ENCODE results near the gene PNCK. TPM values are rescaled to one million over a fixed set of nuclear protein-coding genes. Genes with fewer than 3 reads are reported as not detected.
"Not testable (repeated sequence)": the region's sequence is repeated elsewhere in the genome, so short reads cannot be mapped to it uniquely, and the experiment has no call there.

PNCK gene
- total RNA-seq, 3 donors from 2014 or later = 0.48 to 1.3 (median 0.73) TPM

GRCh38 chrX:153692003-153692402 lies 18.4 kb upstream of the PNCK start:
- Histone ChIP-seq H3K9me3 (no peaks in the 10 kb centered on the region), H3K36me3 (no peaks in the 10 kb centered on the region), H3K27ac (no peak overlapping the region), H3K27me3 (peaks cover 0 to 16% of the 10 kb centered on the region in 2 donors), H3K4me1 (no peaks in the 10 kb centered on the region), H3K4me3 (no peak overlapping the region)
- TF ChIP-seq CTCF (IDR thresholded peaks at IDR 0.05) (no peak), POLR2A (IDR thresholded peaks at IDR 0.05) (no peak), POLR2AphosphoS5 (IDR thresholded peaks at IDR 0.05) (no peak)
- DNase-seq (ENCODE audit: low spot score in 2 of 2) = no peak
- intact Hi-C loops (cut with DNase I; ENCODE audit: low total_unique reads) = no loop called here

- H3K4me3 ChIP-seq; H3K36me3 ChIP-seq; H3K27ac ChIP-seq; H3K9me3 ChIP-seq; H3K4me1 ChIP-seq; intact Hi-C loops (cut with DNase I; ENCODE audit: low total_unique reads); DNase-seq (ENCODE audit: low spot score in 2 of 2): not testable (repeated sequence)
- H3K27me3 ChIP-seq = peaks cover 0 to 18% of the 10 kb centered on the region in 2 donors
These were observed 17.6 kb upstream of the PNCK start for GRCh38 chrX:153691032-153691827.

GRCh38 chrX:153690466-153690865 lies 16.9 kb upstream of the PNCK start:
- Histone ChIP-seq H3K4me1 (no peaks in the 10 kb centered on the region), H3K27ac (no peak overlapping the region), H3K36me3 (no peaks in the 10 kb centered on the region), H3K4me3 (no peak overlapping the region), H3K27me3 (peaks cover 0 to 26% of the 10 kb centered on the region in 2 donors), H3K9me3 (no peaks in the 10 kb centered on the region)
- DNase-seq (ENCODE audit: low spot score in 2 of 2) = no peak
- TF ChIP-seq POLR2AphosphoS5 (IDR thresholded peaks at IDR 0.05) = no peak
- no peak for TF ChIP-seq CTCF (IDR thresholded peaks at IDR 0.05)
- no peak for TF ChIP-seq POLR2A (IDR thresholded peaks at IDR 0.05)
- intact Hi-C loops (cut with DNase I; ENCODE audit: low total_unique reads) = no loop called here

- intact Hi-C loops (cut with DNase I; ENCODE audit: low total_unique reads) = no loop called here
- Histone ChIP-seq H3K4me1 (no peaks in the 10 kb centered on the region), H3K27me3 (peaks cover under 1 to 32% of the 10 kb centered on the region in 2 donors), H3K9me3 (no peaks in the 10 kb centered on the region), H3K27ac (peak overlapping the region in 1 of 2 donors; percentile 58), H3K4me3 (peak overlapping the region in 2 of 3 donors; percentile 52 to 69), H3K36me3 (no peaks in the 10 kb centered on the region)
- TF ChIP-seq POLR2A (IDR thresholded peaks at IDR 0.05) (no peak), CTCF (IDR thresholded peaks at IDR 0.05) (no peak), POLR2AphosphoS5 (IDR thresholded peaks at IDR 0.05) (no peak)
- DNase-seq (ENCODE audit: low spot score in 2 of 2) = no peak
These were observed 16.2 kb upstream of the PNCK start for GRCh38 chrX:153689654-153690465.

- no peaks in the 10 kb centered on the region for H3K36me3 ChIP-seq
- no peaks in the 10 kb centered on the region for H3K9me3 ChIP-seq
- intact Hi-C loops (cut with DNase I; ENCODE audit: low total_unique reads) = no loop called here
- peak overlapping the region; percentile 13 to 58 for H3K27ac ChIP-seq
- no peaks in the 10 kb centered on the region for H3K4me1 ChIP-seq
- peaks cover 4 to 36% of the 10 kb centered on the region in 2 donors for H3K27me3 ChIP-seq
- peak; percentile 50 to 56 for DNase-seq (ENCODE audit: low spot score in 2 of 2)
- TF ChIP-seq POLR2A (IDR thresholded peaks at IDR 0.05) (no peak), CTCF (IDR thresholded peaks at IDR 0.05) (no peak), POLR2AphosphoS5 (IDR thresholded peaks at IDR 0.05) (no peak)
- H3K4me3 ChIP-seq = peak overlapping the region; percentile 31 to 69 (median 52)
These were observed 15.4 kb upstream of the PNCK start for GRCh38 chrX:153688911-153689590.

Data from breast epithelium (tissue), 4 donors.